Measurements from ENCODE around the gene SLC36A3.

- TF ChIP-seq POLR2AphosphoS5 (IDR thresholded peaks at IDR 0.05; ENCODE audit: low read depth, low read length) (no peak), POLR2A (IDR thresholded peaks at IDR 0.05; ENCODE audit: low read depth, low read length) (no peak)
These were observed 52.5 kb downstream of the SLC36A3 start for GRCh38 chr5:151251001-151251551.

Data from GM12891 (cell line).